ENCODE measurements around the gene SH3GL3.

The SH3GL3 gene

DNA sequence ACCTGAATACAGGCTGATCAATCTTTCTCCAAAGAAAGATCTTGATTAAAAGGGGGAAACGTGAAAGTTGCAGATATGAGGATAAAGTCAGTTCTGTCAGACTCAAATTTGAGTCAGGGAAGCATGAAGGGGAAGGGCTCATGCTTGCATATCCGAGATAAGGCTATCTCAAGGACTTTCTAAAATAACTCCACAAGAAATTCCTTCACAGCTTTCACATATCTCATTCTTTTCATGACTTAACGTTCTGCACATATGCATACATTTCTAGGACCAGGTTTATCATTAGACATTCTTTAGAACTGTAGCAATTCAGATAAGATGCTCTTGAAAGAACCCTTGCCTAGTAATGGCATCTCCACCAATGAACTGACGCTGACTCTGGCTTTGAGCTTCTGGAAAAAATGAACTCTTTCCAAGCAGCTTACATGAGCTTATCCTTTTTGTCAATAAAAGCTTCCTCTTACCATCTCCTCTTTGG is 15.9 kb downstream of the SH3GL3 start:
- no peak for DNase-seq (ENCODE audit: low spot score)

DNA sequence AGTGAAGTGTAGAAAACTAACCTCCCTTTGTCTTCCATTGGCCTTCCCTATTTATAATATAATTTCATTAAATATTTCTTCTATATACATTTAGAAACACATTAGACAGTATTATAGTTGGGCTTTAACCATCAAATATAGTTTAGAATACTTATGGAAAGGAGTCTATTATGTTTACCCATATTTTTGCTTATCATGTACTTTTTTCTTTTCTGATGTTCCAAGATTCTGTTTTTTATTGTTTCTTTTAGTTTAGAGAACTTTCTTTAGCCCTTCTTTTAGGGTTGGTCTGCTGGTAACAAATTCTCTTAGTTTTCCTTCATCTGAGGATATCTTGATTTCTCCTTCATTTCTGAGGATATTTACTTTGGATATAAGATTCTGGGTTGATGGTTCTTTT is 23.7 kb downstream of the SH3GL3 start:
- DNase-seq (ENCODE audit: low spot score) = no peak

DNA sequence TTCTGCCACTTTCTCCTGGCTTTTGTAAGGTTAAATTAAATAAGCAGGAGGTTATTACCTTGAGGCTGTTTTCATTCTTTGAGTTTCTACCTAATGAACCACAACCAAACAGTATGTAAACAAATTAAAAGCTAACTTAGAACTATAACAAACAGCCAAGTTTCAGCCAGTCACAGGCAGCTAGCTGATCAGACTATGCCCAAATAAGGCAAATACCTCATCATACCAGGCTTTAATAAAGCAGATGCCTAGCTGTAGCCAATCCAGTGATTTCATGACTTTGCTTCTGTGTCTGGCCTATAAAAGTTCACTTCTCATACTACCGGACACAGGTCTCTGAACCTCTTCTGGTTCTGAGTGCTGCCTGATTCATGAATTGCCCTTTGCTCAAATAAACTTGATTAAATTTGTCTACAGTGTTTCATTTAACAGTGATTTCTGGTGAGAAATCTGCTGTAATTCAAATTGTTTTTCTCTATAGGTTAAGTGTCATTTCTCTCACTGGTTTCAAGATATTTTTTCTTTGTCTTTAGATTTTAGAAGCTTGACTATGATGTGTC is 24.2 kb downstream of the SH3GL3 start:
- no peak for DNase-seq (ENCODE audit: low spot score)

GRCh38 chr15:83472151-83472550 is 25.0 kb downstream of the SH3GL3 start:
- no peak for DNase-seq (ENCODE audit: low spot score)

DNA sequence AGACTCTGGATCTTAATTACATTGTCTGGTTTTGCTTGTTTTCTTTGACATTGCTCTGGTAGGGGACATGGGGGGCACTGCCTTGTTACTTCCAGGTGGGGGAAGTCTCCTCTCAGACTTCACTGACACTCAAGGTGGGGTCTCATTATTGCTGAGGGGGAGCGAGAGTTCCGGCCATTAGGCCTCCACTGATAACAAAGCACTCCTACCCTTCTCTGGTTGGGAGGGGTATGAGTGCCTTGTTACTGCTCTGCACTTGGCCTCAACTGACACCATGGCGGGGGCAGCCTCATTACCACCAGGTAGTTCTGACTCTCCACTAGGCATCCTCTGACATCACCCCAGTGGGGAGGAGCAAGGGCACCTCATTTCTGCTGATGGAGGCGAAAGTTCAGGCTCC is 25.7 kb downstream of the SH3GL3 start:
- no peak for DNase-seq (ENCODE audit: low spot score)

DNA sequence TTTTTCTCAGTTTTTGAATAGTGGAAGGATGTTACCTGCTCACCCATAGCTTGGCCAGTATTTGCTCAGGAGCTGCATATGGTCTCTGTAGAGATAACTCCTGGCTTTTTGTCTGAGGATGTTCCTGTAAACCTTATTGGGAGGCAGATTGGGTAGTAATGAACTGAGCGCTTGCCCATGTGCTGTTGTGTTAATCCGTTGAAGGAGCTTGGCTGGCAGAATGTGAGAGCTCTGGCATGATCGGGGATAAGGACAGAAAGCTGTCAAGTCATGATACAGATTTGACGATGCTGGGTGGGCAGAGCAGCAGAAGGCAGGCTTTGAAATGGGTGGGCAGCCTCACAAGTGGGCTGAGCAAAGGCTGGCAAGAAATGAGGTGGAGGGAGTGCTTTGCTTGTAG is 27.4 kb downstream of the SH3GL3 start:
- DNase-seq (ENCODE audit: low spot score) = no peak

GRCh38 chr15:83475551-83475950 is 28.4 kb downstream of the SH3GL3 start:
- no peak for DNase-seq (ENCODE audit: low spot score)

DNA sequence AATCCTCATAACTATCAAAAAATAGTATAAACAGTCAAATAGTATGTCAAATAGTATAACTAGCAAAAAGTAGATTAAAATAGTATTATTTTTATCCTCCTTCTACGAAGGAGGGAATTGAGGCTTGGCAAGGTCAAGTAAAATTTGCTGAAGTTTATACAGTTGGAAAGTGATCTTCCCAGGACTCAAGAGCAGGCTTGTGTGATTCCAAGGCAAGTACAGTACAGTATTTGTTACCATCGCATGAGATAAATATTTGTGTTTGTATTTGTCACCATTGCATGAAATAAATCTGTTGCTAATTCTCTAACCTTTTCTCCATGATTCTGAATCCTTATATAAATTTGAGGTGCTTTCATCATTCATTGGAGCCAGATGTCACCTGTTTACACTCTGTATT is 28.9 kb downstream of the SH3GL3 start:
- no peak for DNase-seq (ENCODE audit: low spot score)

DNA sequence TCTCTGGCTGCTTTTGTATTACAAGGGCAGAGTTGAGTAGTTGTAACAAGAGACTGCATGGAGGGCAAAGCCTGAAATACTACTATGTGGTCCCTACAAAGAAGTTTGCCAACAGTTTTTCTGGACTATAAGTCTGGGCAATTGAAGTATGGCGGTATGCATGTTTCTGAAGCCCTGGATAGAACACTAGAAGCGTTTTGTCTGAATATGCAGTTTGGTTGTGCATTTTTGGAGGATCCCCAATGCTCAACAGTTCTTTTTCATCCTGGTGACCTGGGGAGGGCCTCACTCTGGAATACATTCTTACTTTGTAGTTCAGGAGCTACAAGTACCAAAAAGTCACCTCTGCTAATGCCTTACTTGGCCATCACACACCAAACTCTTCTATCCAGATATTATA is 29.6 kb downstream of the SH3GL3 start:
- no peak for DNase-seq (ENCODE audit: low spot score)

GRCh38 chr15:83477172-83477807 is 30.1 kb downstream of the SH3GL3 start:
- DNase-seq (ENCODE audit: low spot score) = no peak

GRCh38 chr15:83477808-83478537 is 30.8 kb downstream of the SH3GL3 start:
- no peak for DNase-seq (ENCODE audit: low spot score)

DNA sequence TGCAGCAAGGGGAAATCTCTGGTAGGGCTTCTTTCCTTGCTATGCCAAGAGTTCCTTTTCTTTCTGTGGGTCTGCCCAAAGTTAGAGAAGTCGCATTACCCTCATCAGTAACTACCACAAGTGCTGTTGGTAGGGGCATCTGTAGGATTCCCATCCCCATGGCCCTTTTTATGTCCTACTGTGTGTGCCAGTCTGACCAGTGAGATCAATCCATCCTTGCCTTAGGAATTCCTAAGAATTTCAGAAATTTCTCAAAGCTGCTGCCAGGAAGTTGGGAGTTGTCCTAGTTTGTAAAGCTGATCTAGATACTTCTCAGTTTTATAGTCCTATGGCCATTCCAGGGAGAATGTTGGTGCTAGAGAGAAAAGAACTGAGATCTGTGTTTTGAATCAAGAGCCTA is 36.5 kb downstream of the SH3GL3 start:
- DNase-seq (ENCODE audit: low spot score) = no peak

GRCh38 chr15:83484636-83485035 is 37.5 kb downstream of the SH3GL3 start:
- DNase-seq (ENCODE audit: low spot score) = no peak

DNA sequence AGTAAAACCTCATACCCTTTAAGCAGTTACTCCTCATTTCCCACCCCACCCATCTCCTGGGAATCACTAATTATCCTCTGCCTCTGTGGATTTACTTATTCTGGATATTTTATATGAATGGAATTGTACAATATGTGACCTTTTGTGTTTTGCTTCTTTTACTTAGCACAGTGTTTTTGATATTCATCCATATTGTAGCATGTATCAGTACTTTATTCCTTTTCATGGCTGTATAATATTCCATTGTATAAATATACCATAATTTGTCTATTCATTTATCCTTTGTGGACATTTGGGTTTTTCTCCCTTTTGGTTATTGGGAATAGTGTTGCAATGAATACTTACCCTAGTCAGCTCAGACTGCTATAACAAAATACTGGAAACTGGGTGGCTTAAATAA is 39.2 kb downstream of the SH3GL3 start:
- no peak for DNase-seq (ENCODE audit: low spot score)

GRCh38 chr15:83487519-83487918 is 40.4 kb downstream of the SH3GL3 start:
- no peak for DNase-seq (ENCODE audit: low spot score)

GRCh38 chr15:83489690-83490089 is 42.5 kb downstream of the SH3GL3 start:
- DNase-seq (ENCODE audit: low spot score) = no peak

GRCh38 chr15:83491486-83491885 is 44.3 kb downstream of the SH3GL3 start:
- no peak for DNase-seq (ENCODE audit: low spot score)

DNA sequence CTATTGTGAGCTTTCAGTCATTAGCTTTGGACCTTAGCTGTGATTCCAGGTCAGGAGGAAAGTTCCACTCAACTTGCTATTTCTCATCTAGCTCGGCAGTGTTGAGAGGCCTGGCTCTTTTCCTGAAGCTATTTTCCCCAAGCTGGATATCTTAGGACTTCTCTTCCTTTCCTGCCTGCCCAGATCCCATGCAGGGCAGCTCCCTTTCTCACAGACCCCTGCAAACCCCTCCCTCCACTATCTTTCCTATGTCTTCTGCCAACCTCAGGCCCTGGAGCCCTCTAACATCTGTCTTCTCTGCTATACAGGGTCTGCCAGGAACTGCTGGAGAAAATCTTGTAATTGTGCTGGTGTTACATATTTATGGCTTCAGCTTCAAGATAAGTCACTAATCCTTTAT is 49.6 kb downstream of the SH3GL3 start:
- no peak for DNase-seq (ENCODE audit: low spot score)

DNA sequence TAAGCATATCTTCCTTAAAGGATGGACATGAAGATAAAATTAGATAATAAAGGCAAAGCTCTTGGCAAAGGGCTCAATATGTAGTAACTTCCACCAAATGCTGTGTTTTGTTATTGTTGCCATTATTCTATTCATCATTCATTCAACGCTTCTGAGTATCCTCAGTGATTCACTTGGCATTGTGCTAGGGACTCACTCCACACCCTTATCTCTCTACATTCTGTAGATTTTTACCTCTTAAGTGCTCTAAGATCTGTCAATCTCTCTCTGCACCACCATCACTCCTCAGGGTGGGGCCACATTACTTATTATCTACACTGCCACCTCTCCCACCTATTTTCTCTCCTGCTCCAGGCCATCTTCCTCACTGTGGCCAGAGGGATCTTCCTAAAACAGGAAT is 51.2 kb downstream of the SH3GL3 start:
- DNase-seq (ENCODE audit: low spot score) = no peak

GRCh38 chr15:83498801-83499200 is 51.7 kb downstream of the SH3GL3 start:
- no peak for DNase-seq (ENCODE audit: low spot score)

DNA sequence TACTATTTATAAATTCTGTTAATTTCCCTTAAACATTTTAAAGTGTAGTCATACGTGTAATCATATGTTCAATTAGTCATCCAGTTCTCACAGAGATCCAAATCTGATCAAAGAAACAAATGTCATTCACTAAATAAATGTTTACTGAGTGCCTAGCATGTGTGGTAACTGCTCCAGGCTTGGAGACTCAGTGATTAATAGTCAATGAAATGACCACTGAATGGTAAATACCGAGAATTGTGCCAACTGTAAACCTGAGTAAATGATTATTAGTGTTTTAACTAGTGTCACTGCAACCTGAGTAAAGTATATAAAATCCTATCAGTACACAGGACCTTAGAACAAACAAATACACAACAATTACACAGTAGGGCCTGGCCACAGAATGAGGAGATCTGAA is 52.3 kb downstream of the SH3GL3 start:
- no peak for DNase-seq (ENCODE audit: low spot score)

- DNase-seq (ENCODE audit: low spot score) = no peak
Observed at GRCh38 chr15:83503595-83504364, 56.6 kb downstream of the SH3GL3 start.

DNA sequence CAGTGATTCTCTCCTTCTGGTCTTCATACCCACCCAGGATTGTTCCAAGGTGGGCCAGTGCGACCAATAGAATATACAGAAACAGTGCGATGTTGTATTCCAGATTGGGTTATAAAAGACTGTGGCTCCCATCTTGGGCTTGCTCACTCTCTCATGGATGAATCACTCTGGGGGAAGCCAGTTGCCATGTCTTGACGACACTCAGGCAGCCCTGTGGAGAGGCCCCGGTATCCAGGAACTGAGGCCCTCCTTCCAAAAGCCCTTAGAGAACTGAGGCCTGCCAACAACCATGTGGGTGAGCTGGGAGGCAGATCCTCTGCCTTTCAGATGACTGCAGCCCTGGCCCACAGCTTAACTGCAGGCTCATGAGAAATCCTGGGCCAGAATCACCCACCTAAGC is 57.2 kb downstream of the SH3GL3 start:
- no peak for DNase-seq (ENCODE audit: low spot score)

All from left forelimb (tissue), 1 donor.